Erythroblast (primary cell): ENCODE data around the gene CDCP2.
"Not testable (repeated sequence)": the region's sequence is repeated elsewhere in the genome, so short reads cannot be mapped to it uniquely, and the experiment has no call there.

ENCODE experiments used
- DNase-seq, 2 experiments: peaks; one replicate each; lab custom pipeline; 2025; lab: John Stamatoyannopoulos, UW
- GATA1 ChIP-seq: IDR thresholded peaks from 2 replicates; pipeline ENCODE4 v1.6.1; 2011; ENCODE audit warnings: low read depth, mild to moderate bottlenecking, control low read depth, low read length, moderate library complexity
- POLR2A ChIP-seq: IDR thresholded peaks from 2 replicates; pipeline ENCODE4 v1.6.1; 2011; ENCODE audit warnings: mild to moderate bottlenecking, low read length

Gene CDCP2

GRCh38 chr1:54110996-54111395, 41.8 kb downstream of the CDCP2 start:
- TF ChIP-seq POLR2A (no peak), GATA1 (no peak)

DNA sequence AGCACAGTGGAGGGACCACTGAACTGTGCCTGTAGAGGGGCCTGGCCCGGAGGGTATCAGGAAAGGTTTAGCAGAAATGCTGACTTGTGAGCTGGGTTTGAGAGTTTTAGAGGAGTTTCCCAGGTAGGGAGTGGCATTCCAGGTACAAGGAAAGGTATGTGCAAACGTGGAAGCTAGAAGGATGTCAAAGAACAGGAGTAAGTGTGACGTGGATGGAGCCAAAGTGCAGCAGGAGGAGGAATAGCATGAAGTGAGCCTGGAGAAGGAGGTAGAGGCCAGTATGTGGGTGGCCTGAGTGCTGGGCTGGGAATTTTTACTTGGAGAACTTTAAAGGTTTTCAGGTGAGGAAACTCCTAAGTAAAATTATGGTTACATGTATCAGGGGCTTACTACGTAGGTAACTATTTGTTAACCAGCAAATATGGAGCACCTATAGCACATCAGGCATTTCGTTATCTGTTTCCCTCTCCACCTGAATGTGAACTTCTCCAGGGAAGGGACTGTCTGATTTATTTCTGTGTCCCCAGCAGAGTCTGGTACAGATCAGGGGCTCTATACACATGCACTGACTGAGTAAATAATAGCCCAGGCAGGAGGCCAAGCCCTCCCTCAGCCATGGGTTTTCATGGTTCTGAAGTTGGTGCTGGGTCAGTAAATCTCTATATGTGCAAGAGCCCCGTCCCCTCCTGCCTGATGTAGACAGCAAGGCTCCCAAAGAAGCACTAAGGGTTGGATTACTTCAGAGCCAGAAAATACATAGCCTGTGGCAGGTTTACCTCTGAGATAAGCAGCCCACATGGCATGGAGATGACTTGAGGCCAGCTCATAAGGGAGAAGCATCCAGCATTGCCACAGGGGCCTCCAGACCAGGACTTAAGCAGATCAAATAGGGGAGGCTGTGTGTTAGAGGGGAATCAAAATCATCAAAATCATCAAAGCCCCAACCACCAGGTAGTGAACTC, 43.4 kb downstream of the CDCP2 start:
- DNase-seq: peak; percentile 60 to 74

More at GRCh38 chr1:54110996-54111395, 41.8 kb downstream of the CDCP2 start:
- no peak for DNase-seq

GRCh38 chr1:54108156-54108555, 44.6 kb downstream of the CDCP2 start:
- TF ChIP-seq GATA1 (no peak), POLR2A (no peak)
- DNase-seq: peak; percentile 67 to 87

More for the DNA sequence above, 43.4 kb downstream of the CDCP2 start:
- TF ChIP-seq POLR2A (no peak), GATA1 (no peak)

GRCh38 chr1:54107131-54107530, 45.7 kb downstream of the CDCP2 start:
- TF ChIP-seq POLR2A (no peak), GATA1 (no peak)
- DNase-seq: peak in 1 of 2 experiments; percentile 36

DNA sequence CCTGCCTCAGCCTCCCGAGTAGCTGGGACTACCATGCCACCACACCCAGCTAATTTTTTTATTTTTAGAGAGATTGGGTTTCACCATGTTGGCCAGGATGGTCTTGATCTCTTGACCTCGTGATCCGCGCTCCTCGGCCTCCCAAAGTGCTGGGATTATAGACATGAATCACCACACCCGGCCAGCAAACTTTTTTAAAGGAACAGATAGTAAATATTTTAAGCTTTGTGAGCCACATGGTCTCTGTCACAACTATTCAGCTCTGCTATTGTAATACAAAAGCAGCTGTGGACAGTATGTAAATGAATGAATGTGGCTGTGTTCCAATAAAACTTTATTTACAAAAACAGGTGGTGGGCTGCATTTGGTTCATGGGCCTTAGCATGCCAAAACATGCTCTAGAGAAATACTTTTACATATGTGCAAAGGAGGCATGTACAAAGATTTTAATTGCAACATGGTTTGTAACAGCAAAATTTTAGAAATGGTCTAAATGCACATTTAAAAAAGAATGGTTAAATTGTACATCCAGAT, 47.0 kb downstream of the CDCP2 start:
- DNase-seq: no peak
- TF ChIP-seq GATA1 (no peak), POLR2A (no peak)

DNA sequence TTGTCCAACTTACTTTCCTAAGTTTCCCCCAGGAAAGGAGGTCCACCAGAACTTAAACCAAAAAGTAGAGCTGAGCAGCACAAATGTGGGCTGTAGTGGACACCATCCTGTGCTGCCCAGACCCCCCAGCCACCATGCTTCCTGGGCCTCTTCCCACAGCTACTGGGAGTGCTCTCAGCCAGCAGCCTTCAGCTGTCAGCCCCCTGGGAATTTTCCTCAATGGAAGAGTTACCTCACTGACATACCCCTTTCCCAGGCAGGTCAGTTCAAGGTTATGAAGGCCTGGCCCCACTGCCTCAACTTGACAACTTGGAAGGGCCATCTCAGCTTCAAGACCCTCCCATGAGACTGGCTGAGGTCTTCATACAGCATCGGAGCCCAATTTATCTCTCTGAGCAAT, 47.7 kb downstream of the CDCP2 start:
- no peak for DNase-seq
- TF ChIP-seq GATA1: no peak
- no peak for TF ChIP-seq POLR2A

- DNase-seq: not testable (repeated sequence)
Observed at GRCh38 chr1:54104613-54105012, 48.2 kb downstream of the CDCP2 start.

DNA sequence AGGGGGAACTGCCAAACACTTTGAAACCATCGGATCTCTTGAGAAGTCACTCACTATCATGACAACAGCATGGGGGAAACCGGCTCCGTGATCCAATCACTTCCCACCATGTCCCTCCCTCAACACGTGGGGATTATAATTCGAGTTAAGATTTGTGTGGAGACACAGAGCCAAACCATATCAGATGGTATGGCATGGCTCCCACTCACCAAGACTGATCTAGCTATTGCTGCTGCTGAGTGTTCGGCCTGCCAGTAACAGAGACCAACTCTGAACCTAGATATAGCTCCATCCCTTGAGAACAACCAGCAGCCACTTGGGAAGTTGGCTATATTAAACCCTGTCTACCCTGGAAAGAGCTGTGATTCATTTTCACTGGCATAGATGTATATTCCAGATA, 49.4 kb downstream of the CDCP2 start:
- no peak for DNase-seq
- TF ChIP-seq GATA1: no peak
- TF ChIP-seq POLR2A: no peak

- TF ChIP-seq GATA1: no peak
- no peak for TF ChIP-seq POLR2A
Observed at GRCh38 chr1:54100500-54100899, 52.3 kb downstream of the CDCP2 start.

GRCh38 chr1:54099061-54099610, 53.7 kb downstream of the CDCP2 start:
- TF ChIP-seq GATA1 (no peak), POLR2A (no peak)
- no peak for DNase-seq

More at GRCh38 chr1:54100500-54100899, 52.3 kb downstream of the CDCP2 start:
- no peak for DNase-seq

DNA sequence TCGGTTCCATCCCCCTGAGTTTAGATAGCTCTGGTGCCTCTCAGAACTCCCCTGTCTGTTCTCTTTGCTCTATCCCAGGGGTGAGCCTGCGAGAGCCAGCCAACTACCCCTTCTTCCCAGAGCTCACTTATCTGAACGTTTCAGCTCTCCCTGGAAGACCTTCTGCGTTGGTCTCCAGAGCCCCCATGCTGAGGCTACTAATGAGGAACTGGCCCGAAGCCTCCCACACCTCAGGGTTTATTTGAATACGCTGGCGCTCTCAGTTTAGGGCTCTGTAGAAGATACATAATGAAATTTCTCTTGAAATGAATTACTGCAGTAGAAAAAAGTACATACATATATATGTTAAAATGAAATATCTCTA, 55.9 kb downstream of the CDCP2 start:
- TF ChIP-seq POLR2A: no peak
- TF ChIP-seq GATA1: no peak
- no peak for DNase-seq

GRCh38 chr1:54096227-54096876, 56.4 kb downstream of the CDCP2 start:
- no peak for DNase-seq
- no peak for TF ChIP-seq GATA1
- TF ChIP-seq POLR2A: no peak

- DNase-seq: no peak
- no peak for TF ChIP-seq POLR2A
- TF ChIP-seq GATA1: no peak
Observed at GRCh38 chr1:54095546-54096226, 57.1 kb downstream of the CDCP2 start.

DNA sequence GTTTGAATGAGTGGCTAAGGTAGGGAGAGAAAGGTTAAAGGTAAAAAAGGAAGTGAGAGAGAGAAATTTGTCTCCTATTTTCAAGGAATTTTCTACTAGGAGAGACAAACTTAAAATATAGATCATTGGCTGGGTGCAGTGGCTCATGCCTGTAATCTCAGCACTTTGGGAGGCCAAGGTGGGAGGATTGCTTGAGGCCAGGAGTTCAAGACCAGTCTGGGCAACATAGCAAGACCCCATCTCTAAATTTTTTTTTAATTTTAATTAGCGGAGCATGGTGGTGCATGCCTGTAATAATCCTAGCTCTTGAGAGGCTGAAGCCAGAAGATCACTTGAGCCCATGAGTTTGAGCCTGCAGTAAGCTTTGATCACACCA, 58.1 kb downstream of the CDCP2 start:
- not testable (repeated sequence) for DNase-seq
